GF-D8 (cell line): ENCODE measurements around the gene STARD13.
"Not testable (repeated sequence)": the region's sequence is repeated elsewhere in the genome, so short reads cannot be mapped to it uniquely, and the experiment has no call there.

Source experiments
- DNase-seq: peaks from one replicate; lab custom pipeline; 2025; lab: John Stamatoyannopoulos, UW

The STARD13 gene

GRCh38 chr13:33257841-33258807 is 27.4 kb downstream of the STARD13 start:
- no peak for DNase-seq

- no peak for DNase-seq
Observed at GRCh38 chr13:33256148-33256840, 29.3 kb downstream of the STARD13 start.

- DNase-seq: no peak
Observed at GRCh38 chr13:33252135-33252534, 33.4 kb downstream of the STARD13 start.

- no peak for DNase-seq
Observed at GRCh38 chr13:33251131-33251661, 34.4 kb downstream of the STARD13 start.

GRCh38 chr13:33250609-33251008 is 34.9 kb downstream of the STARD13 start:
- DNase-seq: no peak

- no peak for DNase-seq
Observed at GRCh38 chr13:33249894-33250293, 35.7 kb downstream of the STARD13 start.

GRCh38 chr13:33249066-33249465 is 36.5 kb downstream of the STARD13 start:
- DNase-seq: no peak

- DNase-seq: no peak
Observed at GRCh38 chr13:33245505-33246158, 39.9 kb downstream of the STARD13 start.

- no peak for DNase-seq
Observed at GRCh38 chr13:33244907-33245287, 40.7 kb downstream of the STARD13 start.

GRCh38 chr13:33244210-33244906 is 41.2 kb downstream of the STARD13 start:
- no peak for DNase-seq

GRCh38 chr13:33242984-33243617 is 42.5 kb downstream of the STARD13 start:
- no peak for DNase-seq

GRCh38 chr13:33242372-33242771 is 43.2 kb downstream of the STARD13 start:
- DNase-seq: not testable (repeated sequence)

GRCh38 chr13:33236021-33236420 is 49.5 kb downstream of the STARD13 start:
- no peak for DNase-seq

- no peak for DNase-seq
Observed at GRCh38 chr13:33235564-33235963, 50.0 kb downstream of the STARD13 start.

- no peak for DNase-seq
Observed at GRCh38 chr13:33235078-33235477, 50.5 kb downstream of the STARD13 start.

- DNase-seq: no peak
Observed at GRCh38 chr13:33233547-33233946, 52.0 kb downstream of the STARD13 start.

- no peak for DNase-seq
Observed at GRCh38 chr13:33232883-33233282, 52.7 kb downstream of the STARD13 start.

- no peak for DNase-seq
Observed at GRCh38 chr13:33231339-33231738, 54.2 kb downstream of the STARD13 start.

GRCh38 chr13:33230178-33230881 is 55.2 kb downstream of the STARD13 start:
- DNase-seq: no peak

- DNase-seq: no peak
Observed at GRCh38 chr13:33229446-33230177, 55.9 kb downstream of the STARD13 start.
